Nephron (organoid): ENCODE measurements around the gene TAF7.

Experiments
- H3K27ac Mint-ChIP-seq, 3 experiments: 2 replicates each; pipeline ENCODE4 v1.8.0; 2020; ENCODE audit warnings: mixed read lengths in 3 of 3, mild to moderate bottlenecking in 2 of 3, moderate library complexity in 1 of 3
- H3K27me3 Mint-ChIP-seq: 2 replicates; pipeline ENCODE4 v1.8.0; 2021; ENCODE audit warnings: low read depth, mild to moderate bottlenecking, moderate library complexity, mixed read lengths
- H3K36me3 Mint-ChIP-seq: 2 replicates; pipeline ENCODE4 v1.8.0; 2020; ENCODE audit warnings: low read depth, mixed read lengths
- H3K4me1 Mint-ChIP-seq: 2 replicates; pipeline ENCODE4 v1.8.0; 2020; ENCODE audit warnings: mixed read lengths
- H3K4me3 Mint-ChIP-seq, 3 experiments: 2 replicates each; pipeline ENCODE4 v1.8.0; 2020; ENCODE audit warnings: mild to moderate bottlenecking in 3 of 3, mixed read lengths in 3 of 3, moderate library complexity in 2 of 3
- H3K9me3 Mint-ChIP-seq: 2 replicates; pipeline ENCODE4 v1.8.0; 2020; ENCODE audit warnings: mixed read lengths
- CTCF ChIP-seq, 3 experiments: fragments of 200-600 bp; sonication (generic); IDR thresholded peaks; one replicate each; pipeline ENCODE4 v1.5.0; 2021; ENCODE audit warnings: antibody characterized with exemption in 3 of 3; ENCODE audit not compliant: unreplicated experiment in 3 of 3

The TAF7 gene

GRCh38 chr5:141306630-141307029 lies 14.0 kb downstream of the TAF7 start:
- no peak overlapping the region for H3K4me3 Mint-ChIP-seq
- H3K4me1 Mint-ChIP-seq = no peaks in the 10 kb centered on the region
- H3K9me3 Mint-ChIP-seq = peaks cover 86% of the 10 kb centered on the region
- no peak overlapping the region for H3K27ac Mint-ChIP-seq
- H3K27me3 Mint-ChIP-seq = no peaks in the 10 kb centered on the region
- TF ChIP-seq CTCF (IDR thresholded peaks at IDR 0.05; ENCODE audit: unreplicated experiment in 3 of 3) = no peak
- peaks cover 94% of the 10 kb centered on the region for H3K36me3 Mint-ChIP-seq

- TF ChIP-seq CTCF (IDR thresholded peaks at IDR 0.05; ENCODE audit: unreplicated experiment in 3 of 3) = no peak
- Mint-ChIP-seq H3K4me3 (no peak within 1 kb of the TSS), H3K27ac (no peak within 1 kb of the TSS), H3K36me3 (peaks cover 92% of the 10 kb centered on the region), H3K27me3 (no peaks in the 10 kb centered on the region), H3K4me1 (no peaks in the 10 kb centered on the region), H3K9me3 (peaks cover 86% of the 10 kb centered on the region)
Measured at GRCh38 chr5:141303756-141304155, 16.8 kb downstream of the TAF7 start, which contains the start of gene SLC25A2. Gene SLC25A2, minus strand, starts transcription at chr5:141304049. Its CDS starts 184 bp downstream, at chr5:141303865.

GRCh38 chr5:141298376-141298775 lies 22.2 kb downstream of the TAF7 start:
- H3K4me3 Mint-ChIP-seq = no peak overlapping the region
- H3K4me1 Mint-ChIP-seq = no peaks in the 10 kb centered on the region
- H3K9me3 Mint-ChIP-seq = peaks cover 87% of the 10 kb centered on the region
- no peak for TF ChIP-seq CTCF (IDR thresholded peaks at IDR 0.05; ENCODE audit: unreplicated experiment in 3 of 3)
- H3K27ac Mint-ChIP-seq = no peak overlapping the region
- H3K36me3 Mint-ChIP-seq = peaks cover 94% of the 10 kb centered on the region
- H3K27me3 Mint-ChIP-seq = no peaks in the 10 kb centered on the region

GRCh38 chr5:141272906-141273305 lies 47.7 kb downstream of the TAF7 start:
- Mint-ChIP-seq H3K36me3 (peaks cover 72% of the 10 kb centered on the region), H3K27me3 (no peaks in the 10 kb centered on the region), H3K27ac (no peak overlapping the region), H3K4me3 (no peak overlapping the region), H3K4me1 (no peaks in the 10 kb centered on the region), H3K9me3 (peaks cover 75% of the 10 kb centered on the region)
- no peak for TF ChIP-seq CTCF (IDR thresholded peaks at IDR 0.05; ENCODE audit: unreplicated experiment in 3 of 3)

- Mint-ChIP-seq H3K27ac (no peak overlapping the region), H3K36me3 (peaks cover 79% of the 10 kb centered on the region), H3K27me3 (no peaks in the 10 kb centered on the region), H3K4me3 (no peak overlapping the region), H3K4me1 (no peaks in the 10 kb centered on the region), H3K9me3 (peaks cover 80% of the 10 kb centered on the region)
- no peak for TF ChIP-seq CTCF (IDR thresholded peaks at IDR 0.05; ENCODE audit: unreplicated experiment in 3 of 3)
Measured at GRCh38 chr5:141269195-141269594, 51.4 kb downstream of the TAF7 start.
